Loucy (cell line): ENCODE data around the gene TOX2.

Experiments
- H2AFZ ChIP-seq: fragments of 200-600 bp; sonication (generic); 2 replicates; pipeline ENCODE4 v1.6.0; 2016; ENCODE audit warnings: antibody characterized with exemption, mild to moderate bottlenecking, low read length, moderate library complexity
- H3F3A ChIP-seq: fragments of 200-600 bp; 2 replicates; pipeline ENCODE4 v1.6.0; 2016; ENCODE audit warnings: antibody characterized with exemption, low read depth, mild to moderate bottlenecking
- H3K27me3 ChIP-seq: fragments of 200-600 bp; sonication (generic); 2 replicates; pipeline ENCODE4 v1.6.1; 2014; ENCODE audit warnings: low read length, mild to moderate bottlenecking; ENCODE audit not compliant: insufficient read depth, poor library complexity, severe bottlenecking
- H3K36me3 ChIP-seq: fragments of 200-600 bp; sonication (generic); 2 replicates; pipeline ENCODE4 v1.6.1; 2016; ENCODE audit warnings: low read length; ENCODE audit not compliant: insufficient read depth
- H3K4me1 ChIP-seq: fragments of 200-600 bp; sonication (generic); 2 replicates; pipeline ENCODE4 v1.5.1; 2014; ENCODE audit warnings: low read length, mild to moderate bottlenecking; ENCODE audit not compliant: insufficient read depth, poor library complexity, severe bottlenecking
- H3K4me2 ChIP-seq: fragments of 200-600 bp; sonication (generic); 2 replicates; pipeline ENCODE4 v1.6.0; 2014; ENCODE audit warnings: antibody characterized with exemption, low read length, low read depth, mild to moderate bottlenecking; ENCODE audit not compliant: poor library complexity, severe bottlenecking
- H3K4me3 ChIP-seq: fragments of 200-600 bp; sonication (generic); 2 replicates; pipeline ENCODE4 v1.5.1; 2014; ENCODE audit warnings: low read length, mild to moderate bottlenecking, mixed read lengths; ENCODE audit not compliant: poor library complexity, severe bottlenecking
- H3K79me2 ChIP-seq: fragments of 200-600 bp; sonication (generic); 2 replicates; pipeline ENCODE4 v1.6.1; 2014; ENCODE audit warnings: low read length; ENCODE audit not compliant: insufficient read depth
- H3K9ac ChIP-seq: fragments of 200-600 bp; sonication (generic); 2 replicates; pipeline ENCODE4 v1.6.0; 2014; ENCODE audit warnings: mild to moderate bottlenecking, low read depth, low read length, moderate library complexity; ENCODE audit not compliant: poor library complexity, severe bottlenecking
- H3K9me2 ChIP-seq: fragments of 200-600 bp; sonication (generic); replicated peaks from 2 replicates; pipeline ENCODE4 v1.6.1; 2016; ENCODE audit warnings: low read depth, low read length, mixed read lengths
- H3K9me3 ChIP-seq: fragments of 200-600 bp; sonication (generic); 2 replicates; pipeline ENCODE4 v1.6.1; 2014; ENCODE audit warnings: mild to moderate bottlenecking, antibody characterized with exemption, low read length, low read depth; ENCODE audit not compliant: insufficient read depth
- H4K20me1 ChIP-seq: fragments of 200-600 bp; sonication (generic); 2 replicates; pipeline ENCODE4 v1.6.0; 2014; ENCODE audit warnings: antibody characterized with exemption, low read length, mild to moderate bottlenecking; ENCODE audit not compliant: insufficient read depth, poor library complexity, severe bottlenecking
- EZH2phosphoT487 ChIP-seq: fragments of 200-600 bp; IDR thresholded peaks from 2 replicates; pipeline ENCODE4 v1.6.1; 2018; ENCODE audit warnings: antibody characterized with exemption, mild to moderate bottlenecking, moderate library complexity, borderline replicate concordance
- TF ChIP-seq, protein P1 (sequence below): fragments of 200-600 bp; sonication (generic); conservative IDR thresholded peaks from 2 replicates; pipeline ENCODE4 v1.5.1; 2014; ENCODE audit warnings: mild to moderate bottlenecking, antibody characterized with exemption, low read length

The TOX2 gene

DNA sequence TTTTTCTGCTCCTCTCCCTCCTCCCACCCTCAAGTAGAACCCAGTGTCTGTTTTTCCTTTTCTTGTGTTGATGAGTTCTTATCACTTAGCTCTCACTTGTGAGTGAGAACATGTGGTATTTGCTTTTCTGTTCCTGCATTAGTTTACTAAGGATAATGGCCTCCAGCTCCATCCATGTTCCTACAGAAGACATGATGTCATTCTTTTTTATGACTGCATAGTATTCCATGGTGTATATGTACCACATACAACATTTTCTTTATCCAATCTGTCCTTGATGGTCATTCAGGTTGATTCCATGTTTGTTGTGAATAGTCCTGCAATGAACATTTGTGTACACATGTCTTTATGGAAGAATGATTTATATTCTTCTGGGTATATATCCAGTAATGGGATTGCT lies 81.0 kb downstream of the TOX2 start:
- Histone ChIP-seq H3K4me3 (no peak overlapping the region), H3K36me3 (no peaks in the 10 kb centered on the region), H3K9me2 (no peaks in the 10 kb centered on the region), H2AFZ (no peak overlapping the region), H3K27me3 (no peaks in the 10 kb centered on the region), H3K4me2 (no peak overlapping the region), H3F3A (no peaks in the 10 kb centered on the region), H3K79me2 (no peaks in the 10 kb centered on the region), H3K9me3 (no peaks in the 10 kb centered on the region), H3K4me1 (no peaks in the 10 kb centered on the region), H3K9ac (no peak overlapping the region), H4K20me1 (no peaks in the 10 kb centered on the region)
- TF ChIP-seq, protein P1, sequence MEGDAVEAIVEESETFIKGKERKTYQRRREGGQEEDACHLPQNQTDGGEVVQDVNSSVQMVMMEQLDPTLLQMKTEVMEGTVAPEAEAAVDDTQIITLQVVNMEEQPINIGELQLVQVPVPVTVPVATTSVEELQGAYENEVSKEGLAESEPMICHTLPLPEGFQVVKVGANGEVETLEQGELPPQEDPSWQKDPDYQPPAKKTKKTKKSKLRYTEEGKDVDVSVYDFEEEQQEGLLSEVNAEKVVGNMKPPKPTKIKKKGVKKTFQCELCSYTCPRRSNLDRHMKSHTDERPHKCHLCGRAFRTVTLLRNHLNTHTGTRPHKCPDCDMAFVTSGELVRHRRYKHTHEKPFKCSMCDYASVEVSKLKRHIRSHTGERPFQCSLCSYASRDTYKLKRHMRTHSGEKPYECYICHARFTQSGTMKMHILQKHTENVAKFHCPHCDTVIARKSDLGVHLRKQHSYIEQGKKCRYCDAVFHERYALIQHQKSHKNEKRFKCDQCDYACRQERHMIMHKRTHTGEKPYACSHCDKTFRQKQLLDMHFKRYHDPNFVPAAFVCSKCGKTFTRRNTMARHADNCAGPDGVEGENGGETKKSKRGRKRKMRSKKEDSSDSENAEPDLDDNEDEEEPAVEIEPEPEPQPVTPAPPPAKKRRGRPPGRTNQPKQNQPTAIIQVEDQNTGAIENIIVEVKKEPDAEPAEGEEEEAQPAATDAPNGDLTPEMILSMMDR: no peak
- no peak for TF ChIP-seq EZH2phosphoT487

DNA sequence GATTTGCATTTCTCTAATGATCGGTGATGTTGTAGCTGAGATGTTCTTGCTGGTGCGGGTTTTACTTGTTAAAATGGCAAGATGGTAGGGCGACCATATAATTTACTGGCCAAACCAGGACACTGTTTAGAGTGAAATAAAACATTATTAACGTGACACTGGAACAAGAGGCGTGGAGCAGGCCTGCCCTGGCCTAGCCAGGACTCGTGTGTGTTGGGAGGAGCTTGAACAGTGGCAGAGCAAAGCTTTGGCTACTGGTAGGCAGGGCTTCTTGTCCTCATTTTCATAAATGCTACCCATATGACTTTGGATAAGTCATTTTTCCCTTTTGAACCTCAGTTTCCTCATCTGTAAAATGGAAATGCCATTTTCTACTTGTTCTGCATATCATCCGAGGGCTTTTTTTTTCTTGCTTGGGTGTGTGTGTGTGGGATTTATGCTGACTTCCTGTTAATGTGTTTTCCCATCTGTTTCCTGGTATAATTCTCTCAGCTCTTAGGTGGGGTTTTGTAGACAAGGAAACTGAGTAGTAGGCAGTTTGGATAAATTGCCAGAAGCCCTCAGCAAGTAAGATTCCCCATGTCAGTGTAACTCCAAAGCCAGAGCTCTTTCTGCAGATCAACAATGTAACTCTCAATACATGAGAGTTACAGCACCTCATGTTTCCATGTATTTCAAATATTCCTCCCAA lies 81.7 kb downstream of the TOX2 start:
- Histone ChIP-seq H4K20me1 (no peaks in the 10 kb centered on the region), H3K36me3 (no peaks in the 10 kb centered on the region), H2AFZ (no peak overlapping the region), H3F3A (no peaks in the 10 kb centered on the region), H3K9me2 (no peaks in the 10 kb centered on the region), H3K4me1 (no peaks in the 10 kb centered on the region), H3K4me3 (no peak overlapping the region), H3K9me3 (no peaks in the 10 kb centered on the region), H3K27me3 (no peaks in the 10 kb centered on the region), H3K9ac (no peak overlapping the region), H3K4me2 (no peak overlapping the region), H3K79me2 (no peaks in the 10 kb centered on the region)
- TF ChIP-seq EZH2phosphoT487: no peak
- TF ChIP-seq, protein P1: no peak

DNA sequence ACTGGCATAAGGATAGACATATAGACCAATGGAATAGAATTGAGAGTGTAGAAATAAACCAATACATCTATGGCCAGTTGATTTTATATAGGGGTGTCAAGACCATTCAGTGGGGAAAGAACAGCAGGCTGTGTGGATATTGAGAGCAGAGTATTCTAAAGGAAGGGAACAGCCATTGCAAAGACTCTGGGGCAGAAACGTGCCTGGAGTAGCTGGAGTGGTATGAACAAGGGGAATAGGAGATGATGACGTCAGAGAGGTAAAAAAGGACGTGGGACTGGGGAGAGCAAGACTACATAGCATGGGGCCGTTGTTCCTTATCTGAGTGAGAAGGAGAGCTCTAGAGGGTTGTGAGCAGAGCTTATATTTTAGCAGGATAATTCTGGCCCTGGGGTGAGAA lies 85.2 kb downstream of the TOX2 start:
- no peaks in the 10 kb centered on the region for H3K79me2 ChIP-seq
- no peaks in the 10 kb centered on the region for H3K9me3 ChIP-seq
- no peak overlapping the region for H3K9ac ChIP-seq
- H3F3A ChIP-seq: no peaks in the 10 kb centered on the region
- no peaks in the 10 kb centered on the region for H4K20me1 ChIP-seq
- peaks cover 11% of the 10 kb centered on the region for H3K4me1 ChIP-seq
- H3K4me3 ChIP-seq: no peak overlapping the region
- H3K4me2 ChIP-seq: no peak overlapping the region
- H3K36me3 ChIP-seq: no peaks in the 10 kb centered on the region
- H3K27me3 ChIP-seq: no peaks in the 10 kb centered on the region
- H2AFZ ChIP-seq: no peak overlapping the region
- no peaks in the 10 kb centered on the region for H3K9me2 ChIP-seq
- no peak for TF ChIP-seq EZH2phosphoT487
- TF ChIP-seq, protein P1: no peak
